EL (cell line): Measurements from ENCODE around the gene DNMT3A.

Experiments
- DNase-seq: peaks from one replicate; pipeline ENCODE4 v3.0.0-alpha.2; 2016

The DNMT3A gene

GRCh38 chr2:25197336-25198208, 144.2 kb downstream of the DNMT3A start:
- DNase-seq, result peak; percentile 55

DNA sequence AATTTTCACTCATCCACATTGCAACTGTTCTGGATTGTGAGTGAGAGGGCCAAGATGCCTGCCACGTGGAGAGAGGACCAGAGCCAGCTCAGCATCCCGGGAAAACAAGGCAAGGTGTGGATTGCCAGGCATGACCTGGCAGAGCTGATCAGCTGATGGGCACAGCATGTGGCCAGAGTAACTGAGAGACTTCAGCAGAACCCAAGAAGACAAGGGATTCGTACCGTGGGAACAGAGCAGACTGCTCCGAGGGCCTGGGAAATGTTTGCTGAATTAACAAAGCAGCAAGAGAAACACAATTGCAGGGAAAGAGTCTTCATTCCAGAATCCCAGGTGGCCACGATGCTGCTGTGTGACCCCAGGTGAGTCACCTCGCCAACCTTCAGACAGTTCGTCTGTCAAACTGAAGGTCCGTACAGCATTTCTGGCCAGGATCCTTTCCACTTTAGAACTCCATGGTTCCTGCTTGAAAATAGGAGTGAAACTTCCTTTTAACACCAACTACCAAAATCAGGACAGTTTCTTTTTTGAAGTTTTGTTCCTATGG, 147.1 kb downstream of the DNMT3A start:
- no peak for DNase-seq

DNA sequence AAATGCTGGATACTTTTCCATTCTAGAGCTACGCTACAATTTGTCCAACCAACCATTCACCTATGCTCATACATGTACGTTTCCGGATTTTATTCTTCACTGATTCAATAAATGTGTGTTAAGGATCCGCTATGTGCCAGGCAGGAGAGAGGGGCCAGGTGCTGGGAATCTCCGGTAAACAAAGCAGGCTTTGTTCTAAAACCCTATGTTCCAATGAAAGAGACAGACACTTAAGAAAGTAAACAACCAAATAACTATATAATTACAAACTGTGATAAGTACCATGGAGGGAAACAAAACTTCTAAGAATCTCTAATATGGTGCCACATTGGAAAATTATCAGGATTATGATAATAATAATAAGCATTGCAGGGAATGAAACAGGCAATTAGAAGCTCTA, 151.2 kb downstream of the DNMT3A start:
- DNase-seq, result no peak

DNA sequence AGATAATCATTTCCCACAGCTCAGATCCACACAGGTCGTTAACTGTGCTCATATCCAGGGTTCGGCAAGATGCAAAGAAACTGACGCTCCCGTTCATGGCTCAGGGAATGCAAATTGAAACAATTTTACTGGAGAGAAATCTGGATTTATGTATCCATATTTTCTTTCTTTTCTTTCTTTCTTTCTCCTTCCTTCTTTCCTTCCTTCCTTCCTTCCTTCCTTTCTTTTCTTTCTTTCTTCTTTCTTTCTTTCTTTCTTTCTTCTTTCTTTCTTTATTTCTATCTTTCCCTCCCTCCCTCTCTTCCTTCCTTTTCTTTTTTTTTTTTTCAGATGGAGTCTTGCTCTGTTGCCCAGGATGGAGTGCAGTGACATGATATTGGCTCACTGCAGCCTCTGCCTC, 153.3 kb downstream of the DNMT3A start:
- DNase-seq, result no peak

DNA sequence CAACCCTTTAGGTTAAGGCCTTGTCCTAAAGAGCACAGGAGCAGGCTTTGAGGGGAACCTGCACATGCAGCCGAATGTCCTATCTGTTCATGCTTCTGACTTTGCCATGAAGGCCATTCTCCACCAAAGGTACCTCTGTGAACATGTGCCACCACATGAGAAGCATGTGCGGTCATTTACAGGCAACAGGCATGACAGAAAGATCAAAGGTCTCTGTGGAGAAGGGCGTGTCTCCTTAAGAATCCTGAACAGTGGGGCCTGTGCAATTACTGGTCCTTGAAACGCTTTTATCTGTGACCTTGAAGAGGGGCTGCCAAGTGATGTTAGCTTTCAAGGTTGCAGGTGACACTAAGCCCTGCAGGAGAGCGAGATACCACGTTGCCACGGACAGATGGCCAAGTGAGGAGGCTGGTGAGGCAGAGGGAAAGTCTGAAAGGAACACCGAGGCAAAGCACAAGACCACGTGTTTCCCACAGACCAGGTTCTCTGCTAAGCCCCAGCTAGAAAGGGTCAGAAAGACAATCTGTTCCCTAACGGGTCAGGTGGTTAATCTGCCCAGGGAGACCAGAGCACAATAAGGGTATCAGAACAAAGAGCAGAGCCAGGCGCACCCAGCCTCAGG, 153.9 kb downstream of the DNMT3A start:
- no peak for DNase-seq

DNA sequence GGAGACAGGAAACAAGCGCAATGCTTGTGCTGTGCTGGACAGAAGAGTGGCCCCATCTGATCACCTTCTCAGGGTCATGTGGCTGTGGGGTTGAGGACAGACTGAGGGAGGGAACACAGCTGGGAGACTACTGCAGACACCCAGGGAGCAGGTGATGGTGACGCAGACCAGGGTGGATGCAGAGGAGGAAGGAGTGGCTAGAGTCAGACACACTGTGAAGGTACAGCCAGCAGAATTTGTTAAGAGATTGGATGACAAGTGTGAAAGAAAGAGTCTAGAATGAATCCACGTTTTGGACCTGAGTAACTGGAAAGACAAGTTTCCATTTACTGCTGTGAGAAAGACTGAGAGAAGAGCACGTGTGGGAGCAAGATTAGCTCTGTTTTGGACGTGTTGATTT, 157.5 kb downstream of the DNMT3A start:
- DNase-seq, result no peak

GRCh38 chr2:25178976-25179375, 162.7 kb downstream of the DNMT3A start:
- no peak for DNase-seq
